GM18867 (cell line): Measurements from ENCODE around the gene GUCY2D.
"Not testable (repeated sequence)": the region's sequence is repeated elsewhere in the genome, so short reads cannot be mapped to it uniquely, and the experiment has no call there.

Source experiments
- ATAC-seq: cut with Tn5 transposase; IDR thresholded peaks from one replicate; pipeline ENCODE4 v1.9.1; 2021; ENCODE audit warnings: mild to moderate bottlenecking, moderate library complexity; ENCODE audit not compliant: unreplicated experiment

Gene GUCY2D

GRCh38 chr17:8041249-8041928, 39.0 kb downstream of the GUCY2D start:
- no peak for ATAC-seq

DNA sequence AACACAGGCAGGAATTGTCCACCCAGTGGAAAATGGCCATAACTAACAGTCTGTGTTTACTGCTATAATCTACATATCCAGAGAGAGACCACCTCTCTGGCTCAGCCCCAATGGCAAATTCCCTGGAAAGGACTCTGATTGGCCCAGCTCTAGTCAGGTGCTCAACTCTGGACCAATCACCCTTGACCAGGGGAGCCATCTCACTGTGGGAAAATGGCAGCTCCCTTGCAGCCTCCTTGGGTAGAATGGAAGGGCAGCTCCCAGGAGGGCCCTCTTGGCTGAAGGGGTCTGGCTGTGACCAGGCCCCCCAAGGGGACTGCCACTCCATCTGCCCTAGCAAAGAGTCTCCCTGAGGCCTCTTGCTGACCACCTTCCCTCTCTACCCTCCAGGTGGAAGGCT, 39.6 kb downstream of the GUCY2D start:
- no peak for ATAC-seq

DNA sequence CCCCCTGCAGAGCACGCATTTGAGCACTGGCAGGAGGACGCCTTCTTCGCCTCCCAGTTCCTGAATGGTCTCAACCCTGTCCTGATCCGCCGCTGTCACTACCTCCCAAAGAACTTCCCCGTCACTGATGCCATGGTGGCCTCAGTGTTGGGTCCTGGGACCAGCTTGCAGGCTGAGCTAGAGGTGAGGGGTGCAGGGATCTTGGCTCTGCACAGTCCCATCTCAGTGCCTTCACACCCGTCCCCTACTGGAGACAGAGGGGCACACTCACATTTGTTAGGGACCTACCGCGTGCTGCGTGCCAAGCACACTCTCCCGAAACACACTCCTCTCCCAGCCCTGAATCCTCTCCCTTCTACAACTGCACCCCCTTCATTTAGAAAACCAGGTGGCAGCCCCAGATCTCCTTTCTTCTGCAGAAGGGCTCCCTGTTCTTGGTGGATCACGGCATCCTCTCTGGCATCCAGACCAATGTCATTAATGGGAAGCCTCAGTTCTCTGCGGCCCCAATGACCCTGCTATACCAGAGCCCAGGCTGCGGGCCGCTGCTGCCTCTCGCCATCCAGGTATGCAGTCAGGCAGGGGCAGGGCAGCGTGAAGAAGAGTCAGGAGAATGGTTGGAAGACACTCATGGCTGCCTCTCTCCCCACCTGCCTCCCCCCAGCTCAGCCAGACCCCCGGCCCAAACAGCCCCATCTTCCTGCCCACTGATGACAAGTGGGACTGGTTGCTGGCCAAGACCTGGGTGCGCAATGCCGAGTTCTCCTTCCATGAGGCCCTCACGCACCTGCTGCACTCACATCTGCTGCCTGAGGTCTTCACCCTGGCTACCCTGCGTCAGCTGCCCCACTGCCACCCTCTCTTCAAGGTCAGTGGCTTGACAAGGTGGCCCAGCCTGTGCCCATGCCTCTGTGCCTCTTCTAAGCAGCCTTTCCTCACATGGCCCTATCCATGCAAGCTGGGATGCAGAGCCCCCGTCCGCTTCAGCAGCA, 42.7 kb downstream of the GUCY2D start:
- no peak for ATAC-seq

DNA sequence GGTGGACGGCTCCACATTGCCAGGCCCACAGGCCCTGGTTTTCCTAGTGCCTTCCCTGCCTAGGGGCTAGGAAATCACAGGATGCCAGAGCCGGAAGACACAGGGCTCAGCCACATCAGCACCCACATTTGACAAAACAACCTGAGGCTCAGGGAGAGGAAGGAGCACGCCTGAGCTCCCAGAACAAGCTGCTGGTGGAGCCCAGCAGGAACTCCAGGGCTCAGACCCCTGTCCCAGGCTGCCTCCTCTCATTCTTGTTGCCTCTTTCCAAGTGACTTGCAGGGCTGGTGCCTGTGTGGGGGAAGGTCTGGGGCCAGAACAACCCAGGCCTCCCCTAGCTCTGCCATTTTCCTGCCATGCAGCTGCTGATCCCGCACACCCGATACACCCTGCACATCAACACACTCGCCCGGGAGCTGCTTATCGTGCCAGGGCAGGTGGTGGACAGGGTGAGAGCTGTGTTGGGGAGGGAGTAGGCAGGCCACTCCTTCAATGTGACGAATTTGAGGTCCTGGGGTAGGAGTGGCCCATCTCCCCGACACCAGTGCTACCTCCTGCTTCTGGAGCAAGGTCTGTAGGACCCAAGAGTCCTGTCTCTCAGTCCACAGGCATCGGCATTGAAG, 44.0 kb downstream of the GUCY2D start:
- no peak for ATAC-seq

DNA sequence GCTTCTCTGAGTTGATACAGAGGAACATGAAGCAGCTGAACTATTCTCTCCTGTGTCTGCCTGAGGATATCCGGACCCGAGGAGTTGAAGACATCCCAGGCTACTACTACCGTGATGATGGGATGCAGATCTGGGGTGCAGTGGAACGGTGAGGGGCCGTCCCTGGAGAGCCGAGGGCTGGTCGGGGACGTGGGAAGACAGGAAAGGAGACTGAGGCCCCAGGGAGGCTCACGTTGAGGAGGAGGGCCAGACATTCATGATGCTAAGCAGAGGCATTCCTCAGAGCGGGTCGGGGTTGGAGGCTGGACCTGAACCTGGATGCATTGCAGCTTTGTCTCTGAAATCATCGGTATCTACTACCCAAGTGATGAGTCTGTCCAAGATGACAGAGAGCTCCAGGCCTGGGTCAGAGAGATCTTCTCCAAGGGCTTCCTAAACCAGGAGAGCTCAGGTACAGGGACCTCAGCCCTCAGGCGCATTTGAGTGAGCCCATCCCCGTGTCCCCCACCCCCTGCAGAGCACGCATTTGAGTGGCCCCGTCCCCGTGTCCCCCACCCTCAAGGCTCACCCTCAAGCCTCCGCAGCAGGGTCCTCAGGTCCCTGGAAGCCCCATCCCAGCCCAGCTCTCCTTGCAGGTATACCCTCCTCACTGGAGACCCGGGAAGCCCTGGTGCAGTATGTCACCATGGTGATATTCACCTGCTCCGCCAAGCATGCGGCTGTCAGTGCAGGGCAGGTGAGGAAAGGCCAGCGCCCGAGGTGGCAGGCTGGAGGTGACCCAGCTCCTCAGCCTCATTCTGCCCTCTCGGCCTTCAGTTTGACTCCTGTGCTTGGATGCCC, 44.7 kb downstream of the GUCY2D start:
- ATAC-seq = no peak

DNA sequence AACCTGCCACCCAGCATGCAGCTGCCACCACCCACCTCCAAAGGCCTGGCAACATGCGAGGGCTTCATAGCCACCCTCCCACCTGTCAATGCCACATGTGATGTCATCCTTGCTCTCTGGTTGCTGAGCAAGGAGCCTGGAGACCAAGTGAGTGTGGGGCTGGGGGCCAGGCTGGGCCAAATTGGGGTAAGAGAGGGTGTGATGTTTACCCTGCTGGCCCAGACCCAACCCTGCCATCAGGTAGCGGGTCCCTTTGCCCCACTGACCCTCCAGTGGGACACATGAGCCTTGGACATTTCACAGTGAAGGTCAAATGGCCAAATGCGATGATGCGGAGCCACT, 45.3 kb downstream of the GUCY2D start:
- ATAC-seq = no peak

- ATAC-seq = no peak
Measured at GRCh38 chr17:8048236-8048635, 45.8 kb downstream of the GUCY2D start.

DNA sequence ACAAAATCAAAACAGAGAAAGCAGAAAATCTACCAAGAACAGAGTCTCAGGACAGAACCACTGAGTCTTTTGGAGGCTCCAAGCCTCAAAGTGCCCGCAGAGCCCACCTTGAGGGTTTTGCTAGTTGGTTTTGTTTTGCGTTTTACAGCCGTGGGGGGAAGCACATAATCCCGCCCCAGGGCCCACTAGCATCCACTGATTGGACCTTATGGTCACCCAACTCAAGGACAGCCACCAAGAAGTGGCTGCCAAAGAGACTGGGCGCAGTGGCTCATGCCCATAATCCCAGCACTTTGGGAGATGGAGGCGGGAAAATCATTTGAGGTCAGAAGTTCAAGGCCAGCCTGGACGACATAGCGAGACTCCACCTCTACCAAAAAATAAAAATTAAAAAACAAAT, 46.3 kb downstream of the GUCY2D start:
- ATAC-seq = no peak

DNA sequence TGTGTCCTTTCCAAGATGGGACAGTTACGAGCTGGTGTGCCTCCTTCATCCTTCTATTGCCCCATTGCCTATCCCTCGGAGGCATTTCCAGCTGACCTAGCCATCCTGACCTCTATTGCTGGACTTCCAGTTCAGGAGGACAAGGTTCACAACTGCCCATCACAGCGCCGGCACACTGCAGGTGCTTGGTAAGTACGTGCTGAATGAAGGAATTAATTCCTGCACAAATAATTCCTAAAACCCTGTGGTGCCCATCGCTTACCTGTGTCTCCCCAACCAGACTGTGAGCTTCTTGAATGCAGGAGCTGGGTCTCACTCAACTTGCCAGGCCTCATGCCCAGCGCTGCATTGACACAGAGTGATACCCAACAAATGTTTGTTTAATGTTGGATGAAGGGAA, 49.4 kb downstream of the GUCY2D start:
- ATAC-seq = no peak

GRCh38 chr17:8052256-8053252, 50.1 kb downstream of the GUCY2D start:
- no peak for ATAC-seq

- no peak for ATAC-seq
Measured at GRCh38 chr17:8053600-8053999, 51.2 kb downstream of the GUCY2D start.

- ATAC-seq = no peak
Measured at GRCh38 chr17:8055851-8056231, 53.4 kb downstream of the GUCY2D start.

DNA sequence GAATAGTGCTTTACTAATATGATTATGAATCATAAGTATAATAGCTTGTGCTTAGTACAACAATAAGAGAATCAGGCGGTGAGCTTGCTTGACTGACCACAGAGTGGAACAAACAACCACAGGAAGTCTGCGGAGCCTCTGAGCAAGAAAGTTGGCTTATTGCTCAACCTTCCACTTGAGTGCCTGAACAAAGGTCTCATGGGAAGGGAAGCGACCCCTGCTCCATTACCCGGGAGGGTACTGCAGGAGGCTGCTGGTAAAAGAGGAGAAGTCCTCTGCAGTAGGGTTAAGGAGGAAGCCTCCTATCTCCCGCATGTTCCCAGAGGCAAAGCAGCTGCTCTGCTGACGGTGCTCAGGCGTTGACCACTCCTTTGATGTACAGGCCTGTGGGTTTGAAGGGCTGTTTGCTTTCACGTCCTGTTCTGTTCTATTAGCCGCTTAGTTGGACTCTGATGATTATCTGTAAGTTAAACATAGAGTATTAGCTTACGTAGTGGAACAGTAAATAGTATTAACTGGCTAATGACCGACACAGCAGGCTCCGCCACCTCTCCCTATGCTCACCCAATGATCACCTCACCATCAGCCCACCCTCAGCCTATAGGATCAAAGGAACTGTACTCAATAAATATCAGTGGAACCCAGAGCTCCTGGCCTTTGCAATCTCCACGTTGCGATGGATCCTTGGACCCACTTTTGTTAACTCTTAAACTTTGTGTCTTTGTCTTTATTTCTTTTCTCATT, 54.0 kb downstream of the GUCY2D start:
- no peak for ATAC-seq

GRCh38 chr17:8056976-8057625, 54.7 kb downstream of the GUCY2D start:
- ATAC-seq = no peak

GRCh38 chr17:8057691-8058114, 55.3 kb downstream of the GUCY2D start:
- ATAC-seq = peak; percentile 49

DNA sequence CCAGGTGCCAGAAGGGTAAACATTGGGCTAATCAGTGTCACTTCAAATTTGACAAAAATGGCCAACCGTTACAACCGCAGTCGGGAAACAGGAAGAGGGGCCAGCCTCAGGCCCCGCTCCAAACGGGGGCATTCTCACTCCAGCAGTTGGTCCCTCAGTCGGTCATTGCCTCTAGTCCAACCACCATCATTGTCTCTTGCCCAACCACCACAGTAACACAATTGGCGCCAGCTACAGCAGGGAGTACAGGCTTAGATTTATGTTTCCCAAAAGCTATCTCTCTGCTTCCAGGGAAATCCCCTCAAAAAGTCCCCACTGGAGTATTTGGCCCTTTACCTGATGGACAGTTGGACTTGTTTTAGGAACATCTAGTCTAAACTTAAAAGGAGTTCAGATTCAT, 56.7 kb downstream of the GUCY2D start:
- ATAC-seq = no peak

GRCh38 chr17:8060274-8060673, 57.9 kb downstream of the GUCY2D start:
- no peak for ATAC-seq

DNA sequence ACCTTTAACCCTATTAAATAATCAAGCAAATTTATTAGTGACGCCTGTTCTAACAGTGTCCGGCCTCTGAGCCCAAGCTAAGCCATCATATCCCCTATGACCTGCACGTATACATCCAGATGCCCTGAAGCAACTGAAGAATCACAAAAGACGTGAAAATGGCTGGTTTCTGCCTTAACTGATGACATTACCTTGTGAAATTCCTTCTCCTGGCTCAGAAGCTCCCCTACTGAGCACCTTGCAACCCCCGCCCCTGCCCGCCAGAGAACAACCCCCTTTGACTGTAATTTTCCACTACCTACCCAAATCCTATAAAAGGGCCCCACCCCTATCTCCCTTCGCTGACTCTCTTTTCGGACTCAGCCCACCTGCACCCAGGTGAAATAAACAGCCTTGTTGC, 59.4 kb downstream of the GUCY2D start:
- not testable (repeated sequence) for ATAC-seq

DNA sequence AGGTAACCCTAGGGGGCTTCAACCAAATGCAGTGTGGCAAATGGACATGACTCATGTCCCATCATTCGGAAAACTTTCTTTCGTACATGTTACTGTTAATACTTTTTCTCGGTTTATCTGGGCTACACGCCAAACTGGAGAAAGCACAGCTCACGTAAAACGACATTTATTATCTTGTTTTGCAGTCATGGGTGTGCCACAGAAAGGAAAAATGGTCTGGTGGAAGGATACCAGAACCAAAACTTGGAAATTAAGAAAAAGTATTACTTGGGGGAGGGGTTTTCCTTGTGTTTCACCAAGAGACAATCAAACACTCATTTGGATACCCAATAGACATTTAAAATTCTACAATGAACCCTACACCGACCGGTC, 60.0 kb downstream of the GUCY2D start:
- no peak for ATAC-seq
